DMS53 treated with DMSO at 0.1 percent for 48 hours (cell line): Measurements from ENCODE around the gene EMX1.

Experiments used
- DNase-seq: peaks from one replicate; lab custom pipeline; 2025; ENCODE audit not compliant: unreplicated experiment; lab: John Stamatoyannopoulos, UW

Gene EMX1

GRCh38 chr2:72942293-72942692, 25.0 kb downstream of the EMX1 start:
- no peak for DNase-seq

- no peak for DNase-seq
Measured at GRCh38 chr2:72942881-72943418, 25.6 kb downstream of the EMX1 start.

GRCh38 chr2:72943540-72944395, 26.4 kb downstream of the EMX1 start:
- no peak for DNase-seq

- no peak for DNase-seq
Measured at GRCh38 chr2:72944804-72945449, 27.6 kb downstream of the EMX1 start.

GRCh38 chr2:72945450-72946019, 28.2 kb downstream of the EMX1 start:
- no peak for DNase-seq

- DNase-seq = no peak
Measured at GRCh38 chr2:72946466-72946865, 29.1 kb downstream of the EMX1 start.

- DNase-seq = no peak
Measured at GRCh38 chr2:72947952-72948830, 30.9 kb downstream of the EMX1 start.

GRCh38 chr2:72949045-72949444, 31.7 kb downstream of the EMX1 start:
- DNase-seq = no peak

- no peak for DNase-seq
Measured at GRCh38 chr2:72949642-72950041, 32.3 kb downstream of the EMX1 start.

GRCh38 chr2:72950558-72951255, 33.4 kb downstream of the EMX1 start:
- no peak for DNase-seq

GRCh38 chr2:72951303-72952095, 34.2 kb downstream of the EMX1 start:
- no peak for DNase-seq

GRCh38 chr2:72952110-72952823, 34.9 kb downstream of the EMX1 start:
- DNase-seq = no peak

GRCh38 chr2:72952961-72953360, 35.6 kb downstream of the EMX1 start:
- no peak for DNase-seq

- no peak for DNase-seq
Measured at GRCh38 chr2:72953528-72953927, 36.2 kb downstream of the EMX1 start.

GRCh38 chr2:72953976-72954375, 36.7 kb downstream of the EMX1 start:
- no peak for DNase-seq

GRCh38 chr2:72954376-72955227, 37.3 kb downstream of the EMX1 start:
- no peak for DNase-seq

- DNase-seq = no peak
Measured at GRCh38 chr2:72955228-72956049, 38.1 kb downstream of the EMX1 start.
